Measurements from ENCODE around the gene CACNA1H.
A peak's percentile ranks its signal among the peaks of the same experiment; 100 is the strongest.

The CACNA1H gene

DNA sequence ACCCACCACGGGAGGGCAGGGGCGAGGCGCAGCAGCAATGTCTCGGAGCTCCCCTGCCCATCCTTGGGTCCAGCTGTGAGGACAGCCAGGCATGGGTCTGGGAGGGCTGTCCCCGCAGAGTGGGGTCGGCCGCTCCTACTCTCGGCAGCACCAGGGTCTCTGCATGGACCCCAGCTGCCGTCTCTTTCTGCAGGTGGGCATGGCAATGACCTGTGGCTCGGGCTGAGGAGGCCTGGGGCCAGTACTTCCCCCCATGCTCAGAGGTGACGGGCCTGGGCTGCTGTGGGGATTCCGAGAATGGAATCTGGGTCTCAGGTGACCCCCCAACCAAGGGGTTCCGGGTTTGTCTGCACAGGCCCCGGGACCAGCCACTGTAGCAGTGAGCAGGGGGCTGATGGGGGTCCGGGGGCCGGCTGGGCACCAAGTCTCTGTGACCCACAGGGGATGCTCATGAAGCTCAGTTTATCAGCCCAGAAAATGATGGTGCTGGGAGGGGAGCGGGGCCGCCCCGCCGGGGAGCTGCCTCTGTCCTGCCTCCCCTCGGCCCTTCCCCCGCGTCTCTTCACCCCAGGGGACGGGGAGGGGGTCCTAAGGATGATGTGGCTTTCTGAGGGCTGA is 23.5 kb downstream of the CACNA1H start:
- H3K4me3 ChIP-seq (ENCODE audit: extremely low read depth, insufficient read depth, low read length, poor library complexity, severe bottlenecking) = no peak overlapping the region
- H3K36me3 ChIP-seq (ENCODE audit: control insufficient read depth, insufficient read depth, low read length) = no peaks in the 10 kb centered on the region
- no peaks in the 10 kb centered on the region for H3K9me3 ChIP-seq (ENCODE audit: control insufficient read depth, low read length)
- H3K27ac ChIP-seq (ENCODE audit: low read depth, low read length, severe bottlenecking) = no peak overlapping the region
- 90 to 94% methylated on average over 19 to 22 of the region's 24 CpGs for WGBS, 2 experiments (ENCODE audit: insufficient coverage in 2 of 2)
- peaks cover 6% of the 10 kb centered on the region for H3K4me1 ChIP-seq (ENCODE audit: control insufficient read depth, insufficient read depth, low read length, poor library complexity, severe bottlenecking)

DNA sequence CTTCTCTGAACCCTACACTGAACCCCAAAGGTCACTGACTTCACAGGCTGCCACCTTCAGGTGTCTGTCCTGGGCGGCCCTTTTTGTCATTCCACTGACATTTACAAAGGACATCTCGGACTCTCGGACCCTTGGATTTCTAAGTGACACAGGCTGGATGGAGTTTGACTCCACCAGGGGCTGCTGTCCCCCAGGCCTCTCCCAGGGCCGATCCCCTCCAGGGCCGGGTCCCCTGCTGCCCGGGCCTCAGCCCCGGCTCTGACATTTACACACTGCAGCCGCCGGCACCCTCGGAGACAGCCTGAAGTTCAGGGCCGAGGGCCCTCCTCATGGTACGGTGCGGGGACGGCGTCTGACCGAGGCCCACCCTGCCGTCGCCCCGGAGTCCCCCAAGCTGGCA is 24.1 kb downstream of the CACNA1H start:
- Histone ChIP-seq H3K9me3 (ENCODE audit: control insufficient read depth, low read length) (no peaks in the 10 kb centered on the region), H3K4me3 (ENCODE audit: extremely low read depth, insufficient read depth, low read length, poor library complexity, severe bottlenecking) (no peak overlapping the region)
- 92 to 94% methylated on average over 17 to 19 of the region's 19 CpGs for WGBS, 2 experiments (ENCODE audit: insufficient coverage in 2 of 2)

DNA sequence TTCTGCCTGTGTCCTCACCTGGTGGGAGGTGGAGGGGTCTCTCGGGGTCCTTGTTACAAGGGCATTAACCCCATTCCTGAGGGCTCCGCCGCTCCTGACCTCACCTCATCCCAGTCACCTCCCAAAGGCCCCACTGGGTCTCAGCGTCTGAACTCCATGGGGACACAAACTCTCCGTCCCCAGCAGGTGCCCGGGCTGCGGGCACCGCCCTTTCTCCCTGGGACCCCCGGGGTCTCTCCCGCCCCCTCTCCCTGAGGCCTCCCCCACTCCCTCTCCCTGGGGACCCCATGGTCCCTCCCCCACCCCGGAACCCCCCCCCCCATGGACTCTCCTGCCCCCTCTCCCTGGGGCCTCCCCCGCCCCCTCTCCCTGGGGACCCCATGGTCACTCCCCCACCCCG is 24.8 kb downstream of the CACNA1H start:
- peaks cover 11% of the 10 kb centered on the region for H3K4me1 ChIP-seq (ENCODE audit: control insufficient read depth, insufficient read depth, low read length, poor library complexity, severe bottlenecking)
- no peaks in the 10 kb centered on the region for H3K36me3 ChIP-seq (ENCODE audit: control insufficient read depth, insufficient read depth, low read length)
- H3K9me3 ChIP-seq (ENCODE audit: control insufficient read depth, low read length) = no peaks in the 10 kb centered on the region
- 75 to 96% methylated on average over 4 to 7 of the region's 13 CpGs for WGBS, 2 experiments (ENCODE audit: insufficient coverage in 2 of 2)
- no peak overlapping the region for H3K27ac ChIP-seq (ENCODE audit: low read depth, low read length, severe bottlenecking)
- no peak overlapping the region for H3K4me3 ChIP-seq (ENCODE audit: extremely low read depth, insufficient read depth, low read length, poor library complexity, severe bottlenecking)

More for the DNA sequence above, 24.1 kb downstream of the CACNA1H start:
- no peak overlapping the region for H3K27ac ChIP-seq (ENCODE audit: low read depth, low read length, severe bottlenecking)
- no peaks in the 10 kb centered on the region for H3K36me3 ChIP-seq (ENCODE audit: control insufficient read depth, insufficient read depth, low read length)
- peaks cover 9% of the 10 kb centered on the region for H3K4me1 ChIP-seq (ENCODE audit: control insufficient read depth, insufficient read depth, low read length, poor library complexity, severe bottlenecking)

DNA sequence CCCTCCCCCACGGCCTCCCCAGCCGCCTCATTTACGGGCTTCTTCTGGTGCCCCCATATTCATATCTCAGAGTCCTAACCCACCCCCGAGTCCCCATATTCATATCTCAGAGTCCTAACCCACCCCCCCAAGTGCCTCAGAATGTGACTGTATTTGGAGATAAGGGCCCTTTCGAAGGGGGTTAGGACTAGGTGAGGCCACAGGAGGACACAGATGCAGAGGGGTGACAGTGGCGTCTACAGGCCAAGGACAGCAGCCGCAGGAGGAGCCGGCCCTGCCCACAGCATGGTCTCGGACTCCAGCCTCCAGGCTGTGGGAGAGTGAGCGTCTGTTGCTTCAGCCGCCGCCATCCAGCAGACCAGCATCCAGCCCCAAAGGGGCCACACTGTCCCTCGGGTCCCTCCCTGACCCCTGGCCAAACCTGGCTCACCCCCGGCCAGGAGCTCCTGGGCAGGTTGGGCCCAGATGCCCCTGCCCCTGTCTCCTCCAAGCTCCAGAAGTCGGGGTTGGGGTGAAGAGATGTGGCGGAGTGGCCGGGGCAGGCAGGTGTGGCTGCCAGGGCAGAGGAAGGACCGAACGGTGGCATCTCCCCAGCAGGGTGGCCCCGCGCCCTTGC is 25.5 kb downstream of the CACNA1H start:
- no peak overlapping the region for H3K27ac ChIP-seq (ENCODE audit: low read depth, low read length, severe bottlenecking)
- WGBS, 2 experiments (ENCODE audit: insufficient coverage in 2 of 2) = 91 to 95% methylated on average over 17 of the region's 21 CpGs
- H3K4me1 ChIP-seq (ENCODE audit: control insufficient read depth, insufficient read depth, low read length, poor library complexity, severe bottlenecking) = peaks cover 11% of the 10 kb centered on the region
- H3K9me3 ChIP-seq (ENCODE audit: control insufficient read depth, low read length) = no peaks in the 10 kb centered on the region
- no peak overlapping the region for H3K4me3 ChIP-seq (ENCODE audit: extremely low read depth, insufficient read depth, low read length, poor library complexity, severe bottlenecking)
- no peaks in the 10 kb centered on the region for H3K36me3 ChIP-seq (ENCODE audit: control insufficient read depth, insufficient read depth, low read length)

DNA sequence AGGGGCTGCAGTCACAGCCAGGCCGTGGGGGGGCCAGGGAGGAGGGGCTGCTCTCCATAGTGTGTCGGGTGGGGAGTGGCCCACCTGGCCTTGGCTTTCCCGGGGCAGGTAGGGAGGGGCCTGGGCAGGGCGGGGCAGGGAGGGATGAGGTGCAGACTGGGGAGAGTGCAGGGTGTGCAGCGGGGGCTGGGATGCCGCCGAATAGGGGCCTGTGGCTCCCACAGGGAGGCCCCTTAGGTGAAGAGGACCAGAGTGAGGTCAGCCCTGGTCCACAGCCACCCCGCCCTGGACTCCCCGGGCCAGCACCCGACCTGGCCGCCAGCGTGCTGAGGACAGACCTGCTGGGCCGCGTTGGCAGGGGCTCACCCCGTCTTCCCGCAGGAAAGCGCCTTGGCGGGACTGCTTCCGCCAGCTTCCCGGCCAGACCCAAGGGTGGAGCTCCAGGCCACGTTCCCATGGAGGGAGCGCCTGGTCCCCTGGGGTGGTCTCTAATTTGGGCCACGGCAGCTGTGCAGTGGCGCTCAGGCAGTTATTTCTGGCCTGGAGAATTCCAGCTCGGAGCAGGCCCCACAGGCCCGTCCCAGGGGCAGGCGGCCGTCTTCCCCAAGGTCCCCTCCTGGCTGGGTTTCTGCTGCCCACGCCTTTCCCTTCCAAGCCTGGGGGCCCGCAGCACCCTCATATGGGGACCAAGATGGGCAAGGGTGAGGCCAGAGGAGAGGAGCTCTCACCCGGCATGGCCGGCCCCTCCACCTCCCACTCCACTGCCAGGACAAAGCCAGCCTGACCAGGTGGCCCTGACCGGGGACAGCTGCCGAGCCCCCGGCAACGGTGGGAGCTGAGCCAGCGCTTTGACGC is 27.9 kb downstream of the CACNA1H start:
- H3K4me1 ChIP-seq (ENCODE audit: control insufficient read depth, insufficient read depth, low read length, poor library complexity, severe bottlenecking) = peaks cover 11% of the 10 kb centered on the region
- no peaks in the 10 kb centered on the region for H3K9me3 ChIP-seq (ENCODE audit: control insufficient read depth, low read length)
- H3K27ac ChIP-seq (ENCODE audit: low read depth, low read length, severe bottlenecking) = no peak overlapping the region

DNA sequence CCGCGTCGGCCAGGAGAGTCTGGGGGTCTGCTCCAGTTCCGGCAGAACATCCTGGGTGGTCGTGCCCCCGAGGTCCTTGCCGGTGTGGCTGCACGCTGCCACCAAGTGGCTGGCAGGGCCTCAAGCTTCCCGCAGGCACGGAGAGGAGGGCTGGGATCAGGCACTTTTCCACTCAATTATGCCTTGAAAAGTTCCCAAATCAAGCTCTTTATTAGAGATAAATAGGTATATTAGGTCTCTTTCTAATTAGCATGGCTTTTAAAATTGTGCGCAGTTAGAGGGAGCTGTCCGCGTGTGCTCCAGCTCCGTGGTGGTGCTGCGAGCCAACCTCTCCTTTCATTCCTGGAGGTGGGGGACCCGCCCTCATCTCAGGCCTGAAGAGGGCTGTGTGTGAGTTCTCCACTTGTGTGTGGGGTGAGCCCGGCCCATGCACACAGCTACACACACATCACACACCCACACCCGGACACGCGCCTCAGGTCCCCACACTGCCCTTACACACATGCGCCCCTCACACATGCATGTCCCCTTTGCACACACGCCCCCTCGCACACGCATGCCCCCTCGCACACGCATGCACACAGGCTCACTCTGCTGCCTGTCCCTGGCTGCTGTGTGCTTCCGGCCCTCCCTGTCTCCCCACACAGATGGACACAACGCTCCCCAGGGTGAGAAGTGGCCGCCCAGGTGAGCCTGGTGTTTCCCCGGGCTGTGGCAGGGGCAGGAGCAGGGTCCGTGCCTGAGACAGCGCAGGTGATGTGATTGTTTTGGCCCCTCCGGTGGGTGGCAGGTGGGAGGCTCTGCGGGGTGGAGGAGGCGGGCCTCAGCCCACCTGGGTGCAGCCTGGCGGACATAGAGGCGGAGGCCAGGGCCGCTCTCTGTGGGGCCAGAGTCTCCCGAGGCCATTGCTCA is 28.8 kb downstream of the CACNA1H start:
- Histone ChIP-seq H3K9me3 (ENCODE audit: control insufficient read depth, low read length) (no peaks in the 10 kb centered on the region), H3K36me3 (ENCODE audit: control insufficient read depth, insufficient read depth, low read length) (no peaks in the 10 kb centered on the region), H3K4me1 (ENCODE audit: control insufficient read depth, insufficient read depth, low read length, poor library complexity, severe bottlenecking) (peaks cover 11% of the 10 kb centered on the region), H3K27ac (ENCODE audit: low read depth, low read length, severe bottlenecking) (peak overlapping the region; percentile 8), H3K4me3 (ENCODE audit: extremely low read depth, insufficient read depth, low read length, poor library complexity, severe bottlenecking) (no peak overlapping the region)
- WGBS, 2 experiments (ENCODE audit: insufficient coverage in 2 of 2) = 73 to 81% methylated on average over 16 to 35 of the region's 39 CpGs

More for the DNA sequence above, 27.9 kb downstream of the CACNA1H start:
- H3K4me3 ChIP-seq (ENCODE audit: extremely low read depth, insufficient read depth, low read length, poor library complexity, severe bottlenecking) = no peak overlapping the region
- H3K36me3 ChIP-seq (ENCODE audit: control insufficient read depth, insufficient read depth, low read length) = no peaks in the 10 kb centered on the region
- 84 to 88% methylated on average over 31 to 34 of the region's 38 CpGs for WGBS, 2 experiments (ENCODE audit: insufficient coverage in 2 of 2)

DNA sequence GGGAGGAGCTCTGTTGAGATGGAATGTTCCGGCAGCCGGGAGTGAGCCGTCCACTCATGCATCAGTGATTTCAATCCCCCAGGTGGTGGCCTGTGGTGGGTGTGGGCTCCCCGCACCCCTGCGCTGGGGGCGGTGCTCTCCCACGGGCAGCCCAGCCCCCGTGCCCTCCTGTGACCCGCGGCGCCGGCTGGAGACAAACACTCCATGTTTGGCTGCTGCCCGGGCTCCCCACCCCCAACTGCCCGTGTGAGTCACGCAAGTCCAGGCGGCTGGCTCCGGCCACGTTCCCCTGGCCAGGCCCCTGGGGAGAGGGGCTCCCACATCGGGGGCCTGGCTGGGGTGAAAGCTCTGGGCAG is 29.4 kb downstream of the CACNA1H start:
- peak overlapping the region; percentile 41 for H3K27ac ChIP-seq (ENCODE audit: low read depth, low read length, severe bottlenecking)
- no peak overlapping the region for H3K4me3 ChIP-seq (ENCODE audit: extremely low read depth, insufficient read depth, low read length, poor library complexity, severe bottlenecking)
- no peaks in the 10 kb centered on the region for H3K36me3 ChIP-seq (ENCODE audit: control insufficient read depth, insufficient read depth, low read length)
- no peaks in the 10 kb centered on the region for H3K9me3 ChIP-seq (ENCODE audit: control insufficient read depth, low read length)
- 25 to 45% methylated on average over 6 to 19 of the region's 19 CpGs for WGBS, 2 experiments (ENCODE audit: insufficient coverage in 2 of 2)
- H3K4me1 ChIP-seq (ENCODE audit: control insufficient read depth, insufficient read depth, low read length, poor library complexity, severe bottlenecking) = peaks cover 11% of the 10 kb centered on the region

DNA sequence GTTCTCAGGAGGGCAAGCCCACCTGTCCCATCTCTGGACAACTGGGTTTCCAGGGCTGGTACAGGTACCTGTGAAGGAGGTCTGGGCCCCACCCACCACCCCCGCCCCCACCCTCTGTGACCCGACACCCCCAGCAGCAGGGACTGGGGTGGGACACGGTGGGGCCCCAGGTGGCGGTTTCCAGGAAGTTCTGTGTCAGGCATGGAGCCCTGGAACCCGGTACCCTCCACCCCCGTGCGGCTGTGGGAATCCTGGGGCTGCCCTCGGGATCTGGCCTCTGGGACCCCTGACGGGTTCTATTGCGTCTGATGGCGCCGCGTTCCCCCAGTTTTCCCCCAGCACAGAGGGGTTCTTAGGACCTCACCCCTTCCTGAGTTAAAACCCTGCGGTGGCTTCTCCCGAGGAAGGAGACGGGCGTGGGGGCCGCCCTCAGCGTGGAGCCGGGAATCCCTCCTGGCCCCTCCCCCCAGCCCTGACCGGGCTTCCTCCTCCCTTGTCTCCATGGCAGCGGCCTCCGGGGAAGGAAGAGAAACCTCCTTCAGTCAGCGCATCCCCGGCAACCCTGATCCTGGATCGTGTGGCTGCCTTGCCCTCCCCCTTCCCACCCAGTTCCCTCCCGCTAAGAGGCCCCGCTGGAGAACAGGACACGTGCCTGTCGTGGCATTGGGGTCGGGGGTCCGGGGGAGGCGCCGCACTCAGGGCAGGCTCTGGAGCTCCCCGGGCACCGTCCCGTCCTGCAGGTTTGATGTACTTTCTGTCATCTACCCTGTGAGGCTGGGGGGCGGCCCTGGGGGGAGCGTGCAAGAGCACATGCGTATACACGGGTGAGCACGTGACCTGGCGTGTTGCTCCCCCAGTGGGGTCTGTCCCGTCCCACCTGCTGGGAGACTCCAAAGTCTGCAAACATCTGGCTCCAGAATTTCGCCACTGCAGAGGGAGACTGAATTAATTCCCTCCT is 30.3 kb downstream of the CACNA1H start:
- H3K27ac ChIP-seq (ENCODE audit: low read depth, low read length, severe bottlenecking) = peak overlapping the region; percentile 41
- 60 to 61% methylated on average over 36 to 38 of the region's 45 CpGs for WGBS, 2 experiments (ENCODE audit: insufficient coverage in 2 of 2)
- no peak overlapping the region for H3K4me3 ChIP-seq (ENCODE audit: extremely low read depth, insufficient read depth, low read length, poor library complexity, severe bottlenecking)
- no peaks in the 10 kb centered on the region for H3K36me3 ChIP-seq (ENCODE audit: control insufficient read depth, insufficient read depth, low read length)
- no peaks in the 10 kb centered on the region for H3K9me3 ChIP-seq (ENCODE audit: control insufficient read depth, low read length)
- H3K4me1 ChIP-seq (ENCODE audit: control insufficient read depth, insufficient read depth, low read length, poor library complexity, severe bottlenecking) = peaks cover 11% of the 10 kb centered on the region

DNA sequence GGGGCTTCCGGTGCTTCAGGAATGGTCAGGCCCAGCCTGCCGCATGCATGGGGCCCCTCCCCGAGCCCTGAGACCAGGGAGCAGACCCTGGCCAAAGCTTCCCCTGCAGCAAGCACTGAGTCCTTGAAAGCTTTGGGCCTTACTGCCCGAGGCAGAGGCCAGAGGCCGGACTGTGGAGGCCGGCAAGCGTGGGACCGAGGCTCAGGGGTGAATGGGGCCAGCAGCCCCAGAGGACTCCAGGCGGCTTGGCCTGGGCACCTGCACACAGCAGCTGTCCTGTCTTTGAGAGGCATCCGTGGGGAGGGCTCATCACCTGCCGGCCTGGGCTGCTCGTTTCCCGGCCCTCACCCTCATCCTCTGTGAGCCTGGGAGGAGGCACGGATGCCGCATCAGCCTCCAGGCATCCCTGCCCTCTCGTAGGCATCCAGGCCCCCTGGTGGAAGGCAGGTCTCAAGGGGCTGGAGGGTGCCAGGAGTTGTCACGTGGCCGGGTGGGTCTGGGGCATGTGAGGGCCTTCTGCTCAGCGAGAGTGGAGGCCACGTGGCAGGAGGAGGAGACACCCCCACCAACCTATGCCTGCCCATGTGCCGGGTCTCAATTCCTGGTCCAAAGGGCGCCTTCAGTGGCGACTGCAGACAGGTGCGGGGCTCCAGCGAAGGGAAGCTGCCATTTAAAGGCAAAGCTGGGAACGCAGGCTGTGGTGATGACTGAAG is 31.4 kb downstream of the CACNA1H start:
- H3K36me3 ChIP-seq (ENCODE audit: control insufficient read depth, insufficient read depth, low read length) = no peaks in the 10 kb centered on the region
- H3K4me1 ChIP-seq (ENCODE audit: control insufficient read depth, insufficient read depth, low read length, poor library complexity, severe bottlenecking) = peaks cover 11% of the 10 kb centered on the region
- 89 to 94% methylated on average over 25 to 26 of the region's 26 CpGs for WGBS, 2 experiments (ENCODE audit: insufficient coverage in 2 of 2)
- no peaks in the 10 kb centered on the region for H3K9me3 ChIP-seq (ENCODE audit: control insufficient read depth, low read length)
- H3K4me3 ChIP-seq (ENCODE audit: extremely low read depth, insufficient read depth, low read length, poor library complexity, severe bottlenecking) = no peak overlapping the region
- H3K27ac ChIP-seq (ENCODE audit: low read depth, low read length, severe bottlenecking) = no peak overlapping the region

Measured in mesodermal cell (in vitro differentiated cells).